Measurements from ENCODE around the gene CGB2. TPM values are rescaled to one million over a fixed set of nuclear protein-coding genes. Genes with fewer than 3 reads are reported as not detected.

Gene CGB2
- total and polyA plus RNA-seq, 2 of the 13 experiments (the other 11 are each of a cell fraction or from before 2014, with no cell fraction given) = not detected

DNA sequence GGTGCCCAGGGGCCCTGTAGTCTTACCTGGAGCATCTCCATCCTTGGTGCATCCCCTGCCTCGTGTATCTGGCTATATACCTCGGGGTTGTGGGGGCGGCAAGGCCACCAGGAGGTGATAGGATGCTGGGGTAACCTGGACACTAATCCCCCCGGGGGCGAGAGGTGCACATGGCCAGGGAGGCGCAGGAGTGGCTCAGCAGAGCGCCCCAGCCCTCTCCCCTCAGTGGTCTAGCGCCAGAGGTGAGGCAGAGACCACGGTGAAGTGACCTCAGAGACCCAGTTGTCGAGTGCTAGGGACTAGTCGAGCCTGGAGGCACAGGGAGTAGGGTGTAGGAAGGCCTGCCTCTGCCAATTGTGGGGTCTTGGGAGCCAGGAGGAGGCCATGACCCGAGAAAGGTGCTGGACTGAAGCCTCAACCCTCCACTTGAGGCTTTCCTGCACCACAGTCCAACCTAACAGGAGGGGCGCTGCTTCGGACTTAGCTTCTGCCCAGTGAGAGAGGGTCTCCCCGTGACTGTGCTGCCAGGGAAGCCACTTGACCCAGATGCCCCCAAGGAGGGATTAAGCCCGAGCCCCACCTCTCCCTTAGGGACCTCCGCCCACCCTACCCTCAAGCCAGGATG lies 14.5 kb upstream of the CGB2 start, which contains the start of gene LHB:
Gene LHB, minus strand, starts transcription at position 51 of the 625 bp plus-strand sequence. Its CDS starts 10 bp downstream, at position 41.
- 87% methylated on average over 10 of the region's 17 CpGs for WGBS (ENCODE audit: low lambda C conversion rate)
- POLR2A ChIA-PET = interaction anchor here (2.9 kb wide), 1 partner anchor 24 kb away, joined by 21 read pairs; the partner anchor contains the start of genes GYS1 and RUVBL2
- Histone ChIP-seq H2AFZ (ENCODE audit: low read length) (no peak within 1 kb of the TSS), H3K4me2 (ENCODE audit: low read depth, low read length) (peak within 1 kb of the TSS; percentile 98), H3K36me3 (replicated peaks in 1 of 2; ENCODE audit: control insufficient read depth in 1 of 2, insufficient read depth in 2 of 2, low read length in 2 of 2) (peaks cover 4 to 23% of the 10 kb centered on the region in 2 experiments; a peak in 4 of 5 replicates), H3K4me3 (replicated peaks in 1 of 3; ENCODE audit: insufficient read depth in 1 of 3, low read depth in 2 of 3, low read length in 3 of 3) (peak within 1 kb of the TSS in 2 of 3 experiments; percentile 10 to 63; a peak in 2 of 6 replicates), H4K20me1 (ENCODE audit: insufficient read depth, low read length) (no peaks in the 10 kb centered on the region), H3K9me3 (ENCODE audit: low read length) (no peaks in the 10 kb centered on the region), H3K79me2 (ENCODE audit: insufficient read depth, low read length) (no peaks in the 10 kb centered on the region), H3K27me3 (ENCODE audit: control insufficient read depth in 1 of 2, insufficient read depth in 2 of 2, low read length in 2 of 2) (peaks cover 0 to 24% of the 10 kb centered on the region in 2 experiments; a peak in 3 of 5 replicates), H3K9ac (ENCODE audit: insufficient read depth, low read depth, low read length) (no peak within 1 kb of the TSS), H3K4me1 (ENCODE audit: insufficient read depth, low read length) (peaks cover 27% of the 10 kb centered on the region), H3K27ac (ENCODE audit: extremely low read length, insufficient read depth, low read length) (no peak within 1 kb of the TSS)
- no peak for TF ChIP-seq TRAFD1 (CRISPR knock-in tag; IDR thresholded peaks at IDR 0.05; ENCODE audit: borderline replicate concordance)
- no peak for TF ChIP-seq ZNF557 (CRISPR knock-in tag; IDR thresholded peaks at IDR 0.05)
- no peak for TF ChIP-seq CHD4 (IDR thresholded peaks at IDR 0.05; ENCODE audit: borderline replicate concordance, low read length)
- peak; percentile 38; the same call in 1 of the 2 replicates for TF ChIP-seq ZNF280B (CRISPR knock-in tag; IDR thresholded peaks at IDR 0.05; ENCODE audit: borderline replicate concordance)
- TF ChIP-seq ZNF746 (CRISPR knock-in tag; IDR thresholded peaks at IDR 0.05) = no peak
- TF ChIP-seq POLR2AphosphoS5 (IDR thresholded peaks at IDR 0.05; ENCODE audit: low read depth, low read length) = 0 out of 2 replicates have a peak, but pooled peaks have one; percentile 9
- no peak for TF ChIP-seq AKNA (CRISPR knock-in tag; IDR thresholded peaks at IDR 0.05; ENCODE audit: borderline replicate concordance)
- TF ChIP-seq TBX2 (CRISPR knock-in tag; IDR thresholded peaks at IDR 0.05; ENCODE audit: borderline replicate concordance) = no peak
- no peak for TF ChIP-seq ZNF317 (CRISPR knock-in tag; IDR thresholded peaks at IDR 0.05)
- TF ChIP-seq ZNF3 (CRISPR knock-in tag; IDR thresholded peaks at IDR 0.05) = no peak
- TF ChIP-seq RBM39 (IDR thresholded peaks at IDR 0.05; ENCODE audit: low read depth, low read length, poor library complexity, severe bottlenecking) = no peak
- TF ChIP-seq RNF2 (conservative IDR thresholded peaks at IDR 0.05; ENCODE audit: low read depth) = no peak
- intact Hi-C loops (cut with micrococcal nuclease; ENCODE audit: unreplicated experiment) (no loop called here), in situ Hi-C loops (cut with HindIII; ENCODE audit: extremely low pct_ligation_motif_present, low pct_unique_long_range_greater_than_20kb) (no loop called here)
- FAIRE-seq (no peak), ATAC-seq (no peak), DNase-seq (ENCODE audit: low spot score) (no peak)
- CTCF ChIA-PET (ENCODE audit: low intra/inter-chr PET ratio, low total read pairs) = no interaction called here
- no TSS peak for BruUV-seq (replicated peaks)
